HG03558 (cell line): ENCODE measurements around the gene MEIOC.
"Not testable (repeated sequence)": the region's sequence is repeated elsewhere in the genome, so short reads cannot be mapped to it uniquely, and the experiment has no call there.

Source experiments
- ATAC-seq: cut with Tn5 transposase; IDR thresholded peaks from one replicate; pipeline ENCODE4 v1.9.1; 2021; ENCODE audit warnings: moderate number of reproducible peaks; ENCODE audit not compliant: unreplicated experiment; ENCODE audit errors: extremely low read depth

Gene MEIOC

GRCh38 chr17:44655983-44656710, at the start of gene MEIOC:
Gene MEIOC, plus strand, starts transcription at chr17:44656468. Its CDS starts 146 bp downstream, at chr17:44656614.
- no peak for ATAC-seq

- no peak for ATAC-seq
Observed at GRCh38 chr17:44606658-44607057, 49.6 kb upstream of the MEIOC start.

GRCh38 chr17:44607836-44608690, 48.2 kb upstream of the MEIOC start:
- ATAC-seq: no peak

GRCh38 chr17:44608727-44609435, 47.4 kb upstream of the MEIOC start:
- no peak for ATAC-seq

GRCh38 chr17:44610331-44610730, 45.9 kb upstream of the MEIOC start:
- ATAC-seq: no peak

- no peak for ATAC-seq
Observed at GRCh38 chr17:44610871-44611270, 45.4 kb upstream of the MEIOC start.

GRCh38 chr17:44614862-44615261, 41.4 kb upstream of the MEIOC start:
- no peak for ATAC-seq

GRCh38 chr17:44618652-44619051, 37.6 kb upstream of the MEIOC start:
- not testable (repeated sequence) for ATAC-seq

- ATAC-seq: no peak
Observed at GRCh38 chr17:44623070-44623725, 33.1 kb upstream of the MEIOC start.

- no peak for ATAC-seq
Observed at GRCh38 chr17:44627513-44628242, 28.6 kb upstream of the MEIOC start.

- no peak for ATAC-seq
Observed at GRCh38 chr17:44628243-44629188, 27.8 kb upstream of the MEIOC start.

GRCh38 chr17:44629314-44629713, 27.0 kb upstream of the MEIOC start:
- no peak for ATAC-seq

- no peak for ATAC-seq
Observed at GRCh38 chr17:44630703-44631102, 25.6 kb upstream of the MEIOC start.

GRCh38 chr17:44633998-44634397, 22.3 kb upstream of the MEIOC start:
- no peak for ATAC-seq

- not testable (repeated sequence) for ATAC-seq
Observed at GRCh38 chr17:44634401-44634800, 21.9 kb upstream of the MEIOC start.

- ATAC-seq: no peak
Observed at GRCh38 chr17:44636562-44636961, 19.7 kb upstream of the MEIOC start.

GRCh38 chr17:44637066-44637465, 19.2 kb upstream of the MEIOC start:
- ATAC-seq: no peak

GRCh38 chr17:44642834-44643233, 13.4 kb upstream of the MEIOC start:
- no peak for ATAC-seq

- no peak for ATAC-seq
Observed at GRCh38 chr17:44645341-44645740, 10.9 kb upstream of the MEIOC start.
